GM23338 (cell line): ENCODE results near the gene PCSK6. TPM values are rescaled to one million over a fixed set of nuclear protein-coding genes. Genes with fewer than 3 reads are reported as not detected.

Experiments used
- ATAC-seq: fragments of 200-7000 bp; cut with Tn5 transposase; 3 replicates; pipeline ENCODE4 v1.9.1; 2020
- DNase-seq: peaks from one replicate; pipeline ENCODE4 v3.0.0-alpha.2; 2015; ENCODE audit warnings: low spot score
- H2AFZ ChIP-seq: fragments of 200-600 bp; sonication (generic); 2 replicates; pipeline ENCODE4 v1.8.0; 2016; ENCODE audit warnings: antibody characterized with exemption, mild to moderate bottlenecking, moderate library complexity
- H3F3A ChIP-seq: fragments of 200-600 bp; sonication (generic); replicated peaks from 2 replicates; pipeline ENCODE4 v1.8.0; 2017; ENCODE audit warnings: antibody characterized with exemption, mixed run types, low read depth
- H3K27ac ChIP-seq: fragments of 200-600 bp; sonication (generic); 2 replicates; pipeline ENCODE4 v1.6.1; 2016; ENCODE audit warnings: low read depth
- H3K27me3 ChIP-seq: fragments of 200-600 bp; sonication (generic); 2 replicates; pipeline ENCODE4 v1.8.0; 2016; ENCODE audit warnings: mild to moderate bottlenecking, mixed run types, moderate library complexity; ENCODE audit not compliant: insufficient read depth
- H3K36me3 ChIP-seq: fragments of 200-600 bp; sonication (generic); 2 replicates; pipeline ENCODE4 v1.8.0; 2016; ENCODE audit warnings: mild to moderate bottlenecking; ENCODE audit not compliant: insufficient read depth
- H3K4me1 ChIP-seq: fragments of 200-600 bp; sonication (generic); 2 replicates; pipeline ENCODE4 v1.8.0; 2016; ENCODE audit warnings: mild to moderate bottlenecking, moderate library complexity; ENCODE audit not compliant: insufficient read depth
- H3K4me2 ChIP-seq: fragments of 200-600 bp; sonication (generic); 2 replicates; pipeline ENCODE4 v1.7.1; 2017; ENCODE audit warnings: mixed run types
- H3K4me3 ChIP-seq: fragments of 200-600 bp; sonication (generic); 2 replicates; pipeline ENCODE4 v1.6.1; 2016; ENCODE audit warnings: mixed run types
- H3K79me2 ChIP-seq: fragments of 200-600 bp; sonication (generic); replicated peaks from 2 replicates; pipeline ENCODE4 v1.8.0; 2017; ENCODE audit warnings: mild to moderate bottlenecking; ENCODE audit not compliant: insufficient read depth
- H3K9me2 ChIP-seq: fragments of 200-600 bp; sonication (generic); 2 replicates; pipeline ENCODE4 v1.8.0; 2017; ENCODE audit not compliant: insufficient read depth
- H4K20me1 ChIP-seq: fragments of 200-600 bp; sonication (generic); replicated peaks from 2 replicates; pipeline ENCODE4 v1.8.0; 2017; ENCODE audit warnings: mild to moderate bottlenecking; ENCODE audit not compliant: insufficient read depth
- H3K27ac Mint-ChIP-seq: 2 replicates; pipeline ENCODE4 v1.8.0; 2020; ENCODE audit warnings: inconsistent platforms, mild to moderate bottlenecking, moderate library complexity, mixed read lengths
- H3K27me3 Mint-ChIP-seq: 3 replicates; pipeline ENCODE4 v1.8.0; 2022; ENCODE audit warnings: low read depth, mild to moderate bottlenecking, moderate library complexity, mixed read lengths, inconsistent platforms; ENCODE audit not compliant: insufficient read depth, poor library complexity
- H3K36me3 Mint-ChIP-seq: 3 replicates; pipeline ENCODE4 v1.8.0; 2021; ENCODE audit warnings: low read depth, mild to moderate bottlenecking, inconsistent platforms, moderate library complexity, mixed read lengths
- H3K4me1 Mint-ChIP-seq: 3 replicates; pipeline ENCODE4 v1.8.0; 2020; ENCODE audit warnings: mild to moderate bottlenecking, inconsistent platforms, mixed read lengths
- H3K4me3 Mint-ChIP-seq: 3 replicates; pipeline ENCODE4 v1.8.0; 2021; ENCODE audit warnings: moderate library complexity, mild to moderate bottlenecking, inconsistent platforms, mixed read lengths
- H3K9me3 Mint-ChIP-seq: 3 replicates; pipeline ENCODE4 v1.8.0; 2020; ENCODE audit warnings: moderate library complexity, mild to moderate bottlenecking, inconsistent platforms, mixed read lengths
- CREB1 ChIP-seq: fragments of 250-450 bp; sonication (Bioruptor Pico); IDR thresholded peaks from 2 replicates; pipeline ENCODE4 v1.5.0; 2020; ENCODE audit warnings: low read depth, mild to moderate bottlenecking, moderate library complexity
- CTCF ChIP-seq, 2 experiments: fragments of 200-600 bp in 1 of 2; sonication (generic) in 1 of 2; conservative IDR thresholded peaks; 2 replicates each; pipeline versions ENCODE4 v1.5.1 to v1.6.1; 2016 to 2017; ENCODE audit warnings: antibody characterized with exemption in 2 of 2, low read depth in 2 of 2, mild to moderate bottlenecking in 2 of 2, moderate library complexity in 1 of 2
- ETS1 ChIP-seq: IDR thresholded peaks from 2 replicates; pipeline ENCODE4 v1.6.1; 2016; ENCODE audit warnings: antibody characterized with exemption
- EZH2 ChIP-seq: fragments of 200-600 bp; sonication (generic); IDR thresholded peaks from one replicate; pipeline ENCODE4 v1.8.0; 2017; ENCODE audit warnings: antibody characterized with exemption, mild to moderate bottlenecking, low read depth; ENCODE audit not compliant: unreplicated experiment
- EZH2phosphoT487 ChIP-seq: fragments of 200-600 bp; sonication (generic); IDR thresholded peaks from one replicate; pipeline ENCODE4 v1.8.1; 2018; ENCODE audit warnings: antibody characterized with exemption; ENCODE audit not compliant: unreplicated experiment
- JUNB ChIP-seq: IDR thresholded peaks from one replicate; pipeline ENCODE4 v1.6.1; 2016; ENCODE audit warnings: antibody characterized with exemption; ENCODE audit not compliant: unreplicated experiment
- NANOG ChIP-seq: IDR thresholded peaks from 2 replicates; pipeline ENCODE4 v1.6.1; 2016; ENCODE audit warnings: antibody characterized with exemption, borderline replicate concordance
- POLR2AphosphoS5 ChIP-seq: IDR thresholded peaks from 2 replicates; pipeline ENCODE4 v1.6.1; 2016; ENCODE audit warnings: antibody characterized with exemption, low read depth
- REST ChIP-seq: IDR thresholded peaks from one replicate; pipeline ENCODE4 v1.6.1; 2018; ENCODE audit warnings: antibody characterized with exemption; ENCODE audit not compliant: unreplicated experiment
- STAT1 ChIP-seq: IDR thresholded peaks from one replicate; pipeline ENCODE4 v1.6.1; 2016; ENCODE audit warnings: antibody characterized with exemption; ENCODE audit not compliant: unreplicated experiment
- ZNF114 ChIP-seq: fragments of 250-450 bp; sonication (Bioruptor Pico); IDR thresholded peaks from 2 replicates; pipeline ENCODE4 v1.5.0; 2020; ENCODE audit warnings: mild to moderate bottlenecking, moderate library complexity
- ZNF331 ChIP-seq: fragments of 250-450 bp; sonication (Bioruptor Pico); IDR thresholded peaks from 2 replicates; pipeline ENCODE4 v1.5.0; 2020; ENCODE audit warnings: low read depth, mild to moderate bottlenecking, moderate library complexity
- polyA plus RNA-seq: library from polyadenylated mRNA; unstranded; fragments of >200 nt; fragmentation: Nextera tagmentation; extraction: Ambion mirVana; gene quantifications from 2 replicates; pipeline ENCODE4 v1.2.1, GENCODE V29; 2016
- total RNA-seq: library from RNA; depleted of rRNA; stranded (reverse); fragments of >200 nt; shearing (Covaris generic); gene quantifications from 2 replicates; pipeline ENCODE4 v1.2.3, GENCODE V29; 2014

Gene PCSK6
- total and polyA plus RNA-seq, 2 experiments from 2014 or later, result 1.7 to 6.7 TPM

GRCh38 chr15:101506491-101506890 lies 17.0 kb upstream of the PCSK6 start:
- Histone ChIP-seq H3F3A (no peaks in the 10 kb centered on the region), H3K27ac (no peak overlapping the region), H2AFZ (no peak overlapping the region), H3K4me1 (no peaks in the 10 kb centered on the region), H3K36me3 (no peaks in the 10 kb centered on the region), H4K20me1 (no peaks in the 10 kb centered on the region), H3K9me2 (no peaks in the 10 kb centered on the region), H3K79me2 (no peaks in the 10 kb centered on the region), H3K4me2 (no peak overlapping the region), H3K4me3 (no peak overlapping the region), H3K27me3 (no peaks in the 10 kb centered on the region)
- H3K4me3 Mint-ChIP-seq, result no peak overlapping the region
- peaks cover 3% of the 10 kb centered on the region; the same call in 1 of the 3 replicates for H3K4me1 Mint-ChIP-seq
- H3K27ac Mint-ChIP-seq, result no peak overlapping the region
- H3K36me3 Mint-ChIP-seq, result no peaks in the 10 kb centered on the region
- H3K9me3 Mint-ChIP-seq, result no peaks in the 10 kb centered on the region
- no peak for TF ChIP-seq STAT1
- no peak for TF ChIP-seq EZH2
- no peak for TF ChIP-seq ZNF114 (CRISPR knock-in tag)
- no peak for TF ChIP-seq POLR2AphosphoS5
- no peak for TF ChIP-seq NANOG
- TF ChIP-seq REST, result no peak
- TF ChIP-seq CREB1 (CRISPR knock-in tag), result no peak
- no peak for TF ChIP-seq ETS1
- ATAC-seq (no peak), DNase-seq (no peak)
- peaks cover 6% of the 10 kb centered on the region for H3K27me3 Mint-ChIP-seq

- Mint-ChIP-seq H3K36me3 (no peaks in the 10 kb centered on the region), H3K27ac (no peak overlapping the region), H3K4me3 (no peak overlapping the region), H3K27me3 (peaks cover 6% of the 10 kb centered on the region), H3K9me3 (no peaks in the 10 kb centered on the region), H3K4me1 (peaks cover 4% of the 10 kb centered on the region; the same call in 1 of the 3 replicates)
- TF ChIP-seq POLR2AphosphoS5 (no peak), REST (no peak), NANOG (no peak), EZH2phosphoT487 (no peak), JUNB (no peak), CTCF (conservative IDR thresholded peaks at IDR 0.05; ENCODE audit: low read depth in 2 of 2) (no peak), ZNF331 (CRISPR knock-in tag) (no peak), ZNF114 (CRISPR knock-in tag) (no peak), EZH2 (no peak), CREB1 (CRISPR knock-in tag) (no peak), STAT1 (no peak)
- no peaks in the 10 kb centered on the region for H3K9me2 ChIP-seq
- no peak for DNase-seq
- H3K27me3 ChIP-seq, result no peaks in the 10 kb centered on the region
- no peak overlapping the region for H3K4me2 ChIP-seq
- no peaks in the 10 kb centered on the region for H4K20me1 ChIP-seq
- no peak overlapping the region for H3K27ac ChIP-seq
- H2AFZ ChIP-seq, result no peak overlapping the region
- no peak overlapping the region for H3K4me3 ChIP-seq
- no peaks in the 10 kb centered on the region for H3F3A ChIP-seq
- H3K4me1 ChIP-seq, result no peaks in the 10 kb centered on the region
- no peak for ATAC-seq
- no peaks in the 10 kb centered on the region for H3K79me2 ChIP-seq
- no peaks in the 10 kb centered on the region for H3K36me3 ChIP-seq
These were observed 16.3 kb upstream of the PCSK6 start for GRCh38 chr15:101505610-101506337.
